GM12892 (cell line): Measurements from ENCODE around the gene ACE2.

Source experiments
- POLR2A ChIP-seq: IDR thresholded peaks from 2 replicates; pipeline ENCODE4 v1.6.1; 2011; ENCODE audit warnings: low read depth, low read length, control low read depth
- POLR2AphosphoS5 ChIP-seq: IDR thresholded peaks from 2 replicates; pipeline ENCODE4 v1.6.1; 2011; ENCODE audit warnings: low read depth, low read length, control low read depth

- TF ChIP-seq POLR2A, result no peak
- TF ChIP-seq POLR2AphosphoS5, result no peak
Observed at GRCh38 chrX:15643786-15644559, 43.2 kb upstream of the ACE2 start.
